Measurements from ENCODE around the gene PSMG2. TPM values are rescaled to one million over a fixed set of nuclear protein-coding genes. Genes with fewer than 3 reads are reported as not detected.

PSMG2 gene
- total and polyA plus RNA-seq, 2 of the 13 experiments (the other 11 are each of a cell fraction or from before 2014, with no cell fraction given), result 53.4 to 94.8 TPM

GRCh38 chr18:12703096-12703567 is 290 bp downstream of the PSMG2 start:
- peaks cover 56% of the 10 kb centered on the region for H3K4me1 ChIP-seq (ENCODE audit: insufficient read depth, low read length)
- H3K9ac ChIP-seq (ENCODE audit: insufficient read depth, low read depth, low read length), result peak overlapping the region; percentile 93
- ATAC-seq, result no peak
- H2AFZ ChIP-seq (ENCODE audit: low read length), result no peak overlapping the region
- intact Hi-C loops (cut with micrococcal nuclease; ENCODE audit: unreplicated experiment), result no loop called here
- POLR2A ChIA-PET, result interaction anchor here (0.9 to 2.9 kb wide), 13 partner anchors 9 to 326 kb away, joined by 3 to 15 read pairs (median 5); partner anchors contain the start of genes AFG3L2, CEP192, PTPN2 and SEH1L
- H3K27ac ChIP-seq (ENCODE audit: extremely low read length, insufficient read depth, low read length), result peak overlapping the region; percentile 89
- peaks cover 73% of the 10 kb centered on the region for H3K79me2 ChIP-seq (ENCODE audit: insufficient read depth, low read length)
- H3K36me3 ChIP-seq (replicated peaks in 1 of 2; ENCODE audit: control insufficient read depth in 1 of 2, insufficient read depth in 2 of 2, low read length in 2 of 2), result peaks cover 4 to 30% of the 10 kb centered on the region in 2 experiments
- WGBS (ENCODE audit: low lambda C conversion rate), result under 1% methylated on average over 11 of the region's 28 CpGs
- CTCF ChIA-PET (ENCODE audit: low intra/inter-chr PET ratio, low total read pairs), result no interaction called here
- H3K27me3 ChIP-seq (ENCODE audit: control insufficient read depth in 1 of 2, insufficient read depth in 2 of 2, low read length in 2 of 2), result no peaks in the 10 kb centered on the region; a peak in 2 of 5 replicates
- no peaks in the 10 kb centered on the region for H4K20me1 ChIP-seq (ENCODE audit: insufficient read depth, low read length)
- DNase-seq (ENCODE audit: low spot score), result no peak
- no TSS peak for BruUV-seq (replicated peaks)
- peak overlapping the region; percentile 83 for H3K4me2 ChIP-seq (ENCODE audit: low read depth, low read length)
- FAIRE-seq, result no peak
- H3K9me3 ChIP-seq (ENCODE audit: low read length), result no peaks in the 10 kb centered on the region
- H3K4me3 ChIP-seq (replicated peaks in 1 of 3; ENCODE audit: insufficient read depth in 1 of 3, low read depth in 2 of 3, low read length in 3 of 3), result peak overlapping the region; percentile 91 to 99 (median 93)
- in situ Hi-C loops (cut with HindIII; ENCODE audit: extremely low pct_ligation_motif_present, low pct_unique_long_range_greater_than_20kb), result no loop called here
- TF ChIP-seq ZSCAN5A (CRISPR knock-in tag; IDR thresholded peaks at IDR 0.05; ENCODE audit: borderline replicate concordance) (0 out of 2 replicates have a peak, but pooled peaks have one; percentile 58), IRF1 (CRISPR knock-in tag; IDR thresholded peaks at IDR 0.05; ENCODE audit: low read depth) (0 out of 2 replicates have a peak, but pooled peaks have one; percentile 51), NFATC3 (CRISPR knock-in tag; IDR thresholded peaks at IDR 0.05) (no peak), ZBTB8A (CRISPR knock-in tag; IDR thresholded peaks at IDR 0.05; ENCODE audit: borderline replicate concordance, low read depth) (no peak), KDM5A (IDR thresholded peaks at IDR 0.05; ENCODE audit: borderline replicate concordance, low read length) (peak; percentile 95), RARG (CRISPR knock-in tag; IDR thresholded peaks at IDR 0.05; ENCODE audit: low read depth) (0 out of 2 replicates have a peak, but pooled peaks have one; percentile 22), MEIS1 (CRISPR knock-in tag; IDR thresholded peaks at IDR 0.05; ENCODE audit: borderline replicate concordance) (0 out of 2 replicates have a peak, but pooled peaks have one; percentile 15), ASH2L (IDR thresholded peaks at IDR 0.05; ENCODE audit: insufficient read length, low read depth, low read length) (peak; percentile 59), YY1 (IDR thresholded peaks at IDR 0.05; ENCODE audit: insufficient read depth, insufficient replicate concordance, low read depth, low read length) (peak; percentile 60), HINFP (CRISPR knock-in tag; IDR thresholded peaks at IDR 0.05; ENCODE audit: low read depth) (no peak), ZNF558 (CRISPR knock-in tag; IDR thresholded peaks at IDR 0.05; ENCODE audit: borderline replicate concordance) (0 out of 2 replicates have a peak, but pooled peaks have one; percentile 3)

Measured in HepG2 (cell line).